Measurements from ENCODE around the gene FBXW8.

Gene FBXW8

GRCh38 chr12:117031843-117032592, 121.3 kb downstream of the FBXW8 start:
- ChIA-PET POLR2A (ENCODE audit: low non-redundant PET) (no interaction called here), CTCF (no interaction called here)
- TF ChIP-seq CTCF (conservative IDR thresholded peaks at IDR 0.05; ENCODE audit: low read depth) = no peak
- DNase-seq (ENCODE audit: low spot score) = no peak
- no peak overlapping the region for H3K27ac ChIP-seq

GRCh38 chr12:117032593-117033381, 122.0 kb downstream of the FBXW8 start:
- DNase-seq (ENCODE audit: low spot score) = no peak
- TF ChIP-seq CTCF (conservative IDR thresholded peaks at IDR 0.05; ENCODE audit: low read depth) = no peak
- H3K27ac ChIP-seq = no peak overlapping the region
- POLR2A ChIA-PET (ENCODE audit: low non-redundant PET) = no interaction called here
- CTCF ChIA-PET = no interaction called here

GRCh38 chr12:117033382-117034221, 122.9 kb downstream of the FBXW8 start:
- ChIA-PET POLR2A (ENCODE audit: low non-redundant PET) (no interaction called here), CTCF (interaction anchor here (0.6 kb wide), 1 partner anchor 111 kb away, joined by 4 read pairs; no protein-coding TSS in a partner anchor)
- no peak for TF ChIP-seq CTCF (conservative IDR thresholded peaks at IDR 0.05; ENCODE audit: low read depth)
- no peak overlapping the region for H3K27ac ChIP-seq
- DNase-seq (ENCODE audit: low spot score) = no peak

- ChIA-PET CTCF (interaction anchor here (0.6 kb wide), 1 partner anchor 110 kb away, joined by 4 read pairs; no protein-coding TSS in a partner anchor), POLR2A (ENCODE audit: low non-redundant PET) (no interaction called here)
- no peak for TF ChIP-seq CTCF (conservative IDR thresholded peaks at IDR 0.05; ENCODE audit: low read depth)
- no peak for DNase-seq (ENCODE audit: low spot score)
- H3K27ac ChIP-seq = no peak overlapping the region
These were observed 123.5 kb downstream of the FBXW8 start for GRCh38 chr12:117034249-117034648.

GRCh38 chr12:117034701-117035151, 124.0 kb downstream of the FBXW8 start:
- no peak overlapping the region for H3K27ac ChIP-seq
- no peak for DNase-seq (ENCODE audit: low spot score)
- TF ChIP-seq CTCF (conservative IDR thresholded peaks at IDR 0.05; ENCODE audit: low read depth) = no peak
- ChIA-PET POLR2A (ENCODE audit: low non-redundant PET) (no interaction called here), CTCF (interaction anchor here (0.6 kb wide), 1 partner anchor 13 kb away, joined by 3 read pairs; no protein-coding TSS in a partner anchor)

- TF ChIP-seq CTCF (conservative IDR thresholded peaks at IDR 0.05; ENCODE audit: low read depth) = no peak
- CTCF ChIA-PET = interaction anchor here (0.6 kb wide), 1 partner anchor 12 kb away, joined by 3 read pairs; no protein-coding TSS in a partner anchor
- no peak overlapping the region for H3K27ac ChIP-seq
- POLR2A ChIA-PET (ENCODE audit: low non-redundant PET) = no interaction called here
- DNase-seq (ENCODE audit: low spot score) = no peak
These were observed 124.5 kb downstream of the FBXW8 start for GRCh38 chr12:117035287-117035686.

All from RWPE1 (cell line).